ENCODE measurements around the gene TBC1D8.

Gene TBC1D8

GRCh38 chr2:101097638-101098037 is 53.5 kb downstream of the TBC1D8 start:
- no peaks in the 10 kb centered on the region for H3K27me3 ChIP-seq (ENCODE audit: insufficient read depth, poor library complexity, severe bottlenecking)
- TF ChIP-seq CTCF (IDR thresholded peaks at IDR 0.05; ENCODE audit: insufficient read depth, low read length) (no peak), GABPA (IDR thresholded peaks at IDR 0.05; ENCODE audit: low read depth) (no peak), POLR2AphosphoS5 (IDR thresholded peaks at IDR 0.05; ENCODE audit: low read depth) (no peak), REST (IDR thresholded peaks at IDR 0.05; ENCODE audit: insufficient replicate concordance, low read depth) (no peak), SPI1 (IDR thresholded peaks at IDR 0.05; ENCODE audit: borderline replicate concordance, low read depth) (no peak)
- DNase-seq (ENCODE audit: low read depth in 1 of 2, low spot score in 1 of 2) = no peak
- H3K4me3 ChIP-seq (replicated peaks; ENCODE audit: insufficient read depth, low read length) = no peak overlapping the region
- H3K27ac ChIP-seq (replicated peaks) = no peak overlapping the region

- DNase-seq (ENCODE audit: low read depth in 1 of 2, low spot score in 1 of 2) = no peak
- TF ChIP-seq GABPA (IDR thresholded peaks at IDR 0.05; ENCODE audit: low read depth) (no peak), CTCF (IDR thresholded peaks at IDR 0.05; ENCODE audit: insufficient read depth, low read length) (no peak), POLR2AphosphoS5 (IDR thresholded peaks at IDR 0.05; ENCODE audit: low read depth) (no peak), REST (IDR thresholded peaks at IDR 0.05; ENCODE audit: insufficient replicate concordance, low read depth) (no peak), SPI1 (IDR thresholded peaks at IDR 0.05; ENCODE audit: borderline replicate concordance, low read depth) (no peak)
- Histone ChIP-seq H3K27ac (replicated peaks) (no peak overlapping the region), H3K27me3 (ENCODE audit: insufficient read depth, poor library complexity, severe bottlenecking) (no peaks in the 10 kb centered on the region), H3K4me3 (replicated peaks; ENCODE audit: insufficient read depth, low read length) (no peak overlapping the region)
These were observed 54.5 kb downstream of the TBC1D8 start for GRCh38 chr2:101096619-101097142.

- DNase-seq (ENCODE audit: low read depth in 1 of 2, low spot score in 1 of 2) = no peak
- Histone ChIP-seq H3K4me3 (replicated peaks; ENCODE audit: insufficient read depth, low read length) (no peak overlapping the region), H3K27ac (replicated peaks) (no peak overlapping the region), H3K27me3 (ENCODE audit: insufficient read depth, poor library complexity, severe bottlenecking) (no peaks in the 10 kb centered on the region)
- TF ChIP-seq REST (IDR thresholded peaks at IDR 0.05; ENCODE audit: insufficient replicate concordance, low read depth) = no peak
- no peak for TF ChIP-seq GABPA (IDR thresholded peaks at IDR 0.05; ENCODE audit: low read depth)
- TF ChIP-seq SPI1 (IDR thresholded peaks at IDR 0.05; ENCODE audit: borderline replicate concordance, low read depth) = no peak
- no peak for TF ChIP-seq CTCF (IDR thresholded peaks at IDR 0.05; ENCODE audit: insufficient read depth, low read length)
- TF ChIP-seq POLR2AphosphoS5 (IDR thresholded peaks at IDR 0.05; ENCODE audit: low read depth) = no peak
These were observed 56.8 kb downstream of the TBC1D8 start for GRCh38 chr2:101094351-101094750.

Data from HL-60 (cell line).